AML-193 (cell line): Measurements from ENCODE around the gene ST8SIA2.

Experiments
- DNase-seq, 2 experiments: peaks; one replicate each; lab custom pipeline; 2025; lab: John Stamatoyannopoulos, UW

ST8SIA2 gene

GRCh38 chr15:92393071-92393979, at the start of gene ST8SIA2:
TSS of gene ST8SIA2 (plus strand) at chr15:92393881. CDS start at chr15:92394065, 184 bp downstream.
- no peak for DNase-seq

GRCh38 chr15:92343924-92344643, 49.6 kb upstream of the ST8SIA2 start:
- no peak for DNase-seq

- DNase-seq, result no peak
These were observed 47.6 kb upstream of the ST8SIA2 start for GRCh38 chr15:92346063-92346462.

GRCh38 chr15:92355307-92355706, 38.4 kb upstream of the ST8SIA2 start:
- no peak for DNase-seq

GRCh38 chr15:92361321-92362000, 32.2 kb upstream of the ST8SIA2 start:
- DNase-seq, result no peak

DNA sequence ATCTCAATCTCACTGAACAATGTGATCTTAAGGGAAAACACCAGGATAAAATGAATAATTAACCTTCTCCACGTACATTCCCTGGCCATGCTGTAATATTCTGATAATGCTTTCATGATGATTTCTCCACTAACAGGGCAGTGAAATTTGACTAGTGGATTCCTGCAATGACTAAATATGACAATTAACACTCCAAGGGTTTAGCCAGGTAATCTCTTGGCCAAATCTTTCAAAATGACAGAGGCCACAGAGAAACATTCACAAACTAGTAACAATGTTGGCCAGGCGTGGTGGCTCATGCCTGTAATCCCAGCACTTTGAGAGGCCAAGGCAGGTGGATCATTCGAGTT, 31.7 kb upstream of the ST8SIA2 start:
- no peak for DNase-seq

DNA sequence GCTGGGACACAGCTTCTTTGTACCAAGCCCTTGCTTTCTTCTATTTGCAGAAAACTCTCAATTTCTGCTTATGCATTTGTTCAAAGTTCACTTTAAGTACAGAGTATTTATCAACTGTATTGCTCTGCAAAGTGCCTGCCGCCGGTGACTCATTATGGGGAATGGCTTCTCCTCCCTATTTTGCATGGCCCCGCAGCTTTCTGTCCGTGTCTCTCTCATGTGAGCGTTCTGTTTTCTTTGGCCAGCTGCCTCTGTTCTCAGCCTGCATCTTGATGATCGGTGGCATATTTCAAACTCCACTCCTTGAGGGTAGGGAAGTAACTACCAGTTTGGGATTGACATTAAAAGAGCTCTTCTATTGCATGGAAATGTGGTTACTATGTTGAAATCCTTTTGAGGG, 28.6 kb upstream of the ST8SIA2 start:
- DNase-seq, result no peak

DNA sequence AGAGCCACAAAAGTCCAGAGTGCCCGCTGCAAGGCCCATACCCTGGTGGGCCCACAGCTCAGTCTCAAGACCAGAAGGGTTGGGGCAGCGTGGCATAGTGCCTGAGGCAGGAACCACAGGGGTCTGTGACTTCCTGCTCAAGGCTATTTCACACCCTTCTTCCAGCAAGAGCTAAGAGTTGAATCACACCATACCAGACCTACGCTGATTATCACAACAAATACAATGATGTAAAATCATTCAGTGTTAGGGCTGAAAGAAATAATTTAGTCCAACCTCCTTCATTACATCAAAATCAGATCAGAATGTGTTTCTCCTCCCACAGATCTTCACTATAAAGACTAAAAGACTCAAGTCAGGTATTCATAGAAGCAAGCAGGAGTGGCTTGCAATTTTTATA, 27.8 kb upstream of the ST8SIA2 start:
- DNase-seq, result no peak

- DNase-seq, result no peak
These were observed 27.3 kb upstream of the ST8SIA2 start for GRCh38 chr15:92366381-92366780.

GRCh38 chr15:92375057-92375456, 18.6 kb upstream of the ST8SIA2 start:
- no peak for DNase-seq

- no peak for DNase-seq
These were observed 17.6 kb upstream of the ST8SIA2 start for GRCh38 chr15:92376109-92376508.

DNA sequence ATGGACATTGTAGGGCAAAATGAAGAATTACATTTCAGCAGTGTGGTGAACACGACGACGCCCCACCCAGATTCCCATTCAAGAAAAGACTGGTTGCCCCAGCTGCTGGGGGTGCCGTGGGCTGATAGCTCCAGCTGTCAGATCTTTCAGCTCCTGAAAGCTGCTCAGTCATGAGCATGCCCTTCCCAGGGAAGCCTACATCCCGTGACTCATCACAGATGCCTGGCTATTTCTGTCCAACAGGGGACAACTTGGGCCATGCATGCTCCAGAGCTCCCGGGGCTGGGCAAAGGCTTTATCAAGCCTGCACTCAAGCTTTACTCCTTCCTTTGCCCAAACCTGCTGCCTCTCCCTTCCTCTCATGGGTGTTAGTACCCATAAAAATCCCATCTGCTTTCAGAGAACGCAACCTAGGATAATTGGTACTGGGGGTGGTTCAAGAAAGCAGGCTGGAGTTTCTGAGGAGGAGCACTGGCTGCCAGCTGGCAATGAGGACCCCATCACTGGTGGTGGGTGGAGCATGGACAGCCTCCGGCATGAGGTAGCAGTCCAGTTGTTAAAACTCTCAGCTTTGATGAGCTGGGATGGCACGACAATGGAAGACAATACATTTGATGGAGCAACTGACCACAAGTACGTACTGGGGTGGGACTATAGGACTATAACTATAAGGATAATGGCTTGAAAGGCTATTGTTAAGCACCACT, 16.4 kb upstream of the ST8SIA2 start:
- DNase-seq, result no peak

- no peak for DNase-seq
These were observed 10.0 kb upstream of the ST8SIA2 start for GRCh38 chr15:92383519-92384324.

DNA sequence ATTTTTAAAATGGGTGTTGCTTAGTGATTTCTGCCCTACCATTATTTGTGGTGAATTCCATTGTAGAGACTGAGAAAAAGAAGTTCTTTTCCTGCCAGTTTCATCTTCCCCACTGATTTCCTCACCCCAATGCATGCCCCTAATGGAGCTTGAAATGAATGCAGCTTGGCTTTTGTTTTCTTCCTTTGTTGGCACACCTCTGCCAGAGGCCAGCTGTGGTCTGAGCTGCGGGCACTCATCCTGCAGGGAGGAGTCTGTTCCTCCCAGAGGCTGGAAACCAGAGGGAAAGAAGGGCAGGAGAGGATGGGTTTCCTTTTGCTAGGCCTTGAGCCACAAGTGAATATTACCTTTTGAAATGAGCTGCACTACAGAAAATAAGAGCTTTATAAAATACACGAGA, 9.3 kb upstream of the ST8SIA2 start:
- no peak for DNase-seq

DNA sequence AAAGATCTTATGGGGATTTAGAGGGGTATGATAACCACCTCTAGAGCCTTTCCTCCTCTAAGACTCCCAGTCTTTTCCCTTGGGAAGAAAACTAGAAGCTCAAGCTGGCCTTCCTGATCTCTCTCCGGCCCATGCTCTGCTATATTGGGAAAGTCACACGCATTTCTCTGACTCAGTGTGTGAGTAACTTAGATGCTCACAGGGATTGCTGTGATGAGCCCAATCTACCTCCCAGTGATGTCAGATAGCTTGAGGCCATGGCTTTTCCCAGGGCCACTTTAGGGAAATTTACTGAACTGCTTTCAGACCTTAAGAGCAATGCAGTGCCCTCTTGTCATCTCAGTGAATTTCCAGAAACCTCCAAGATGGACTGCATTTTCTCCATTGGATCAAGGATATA, 8.6 kb upstream of the ST8SIA2 start:
- DNase-seq, result no peak

GRCh38 chr15:92391640-92392039, 2.0 kb upstream of the ST8SIA2 start:
- no peak for DNase-seq

GRCh38 chr15:92392462-92392861, 1.2 kb upstream of the ST8SIA2 start:
- no peak for DNase-seq

DNA sequence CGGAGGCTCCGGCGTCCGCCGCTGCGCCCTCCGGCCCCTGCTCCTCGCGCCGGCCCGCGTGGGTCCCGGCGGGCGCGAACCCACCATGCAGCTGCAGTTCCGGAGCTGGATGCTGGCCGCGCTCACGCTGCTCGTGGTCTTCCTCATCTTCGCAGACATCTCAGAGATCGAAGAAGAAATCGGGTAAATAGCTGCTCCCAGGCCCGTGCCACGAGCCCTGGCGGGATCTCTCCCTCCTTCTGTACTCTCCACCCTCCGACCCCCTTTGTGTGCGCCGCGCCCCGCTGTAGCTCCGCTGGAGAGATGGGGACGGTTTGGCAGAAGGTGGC, 263 bp downstream of the ST8SIA2 start:
- DNase-seq, result no peak

GRCh38 chr15:92394309-92395097, 822 bp downstream of the ST8SIA2 start:
- DNase-seq, result no peak

GRCh38 chr15:92395098-92395635, 1.5 kb downstream of the ST8SIA2 start:
- no peak for DNase-seq
